Ovary (tissue), 9 donors: ENCODE results near the gene RPL18A. TPM values are rescaled to one million over a fixed set of nuclear protein-coding genes. Genes with fewer than 3 reads are reported as not detected.

ENCODE experiments used
- DNase-seq, 5 donors: peaks; one replicate each; pipeline ENCODE4 v3.0.0-alpha.2; 2019 to 2020
- H3K27ac ChIP-seq, 2 donors: fragments of 200-600 bp; one replicate each; pipeline versions ENCODE4 v1.5.1 to v1.8.0; 2019 to 2022
- H3K27me3 ChIP-seq: fragments of 200-600 bp; one replicate; pipeline ENCODE4 v1.8.0; 2022
- H3K36me3 ChIP-seq: fragments of 200-600 bp; sonication (generic); one replicate; pipeline ENCODE4 v1.5.1; 2019
- H3K4me1 ChIP-seq: one replicate; pipeline ENCODE4 v1.8.1; 2013; ENCODE audit warnings: mild to moderate bottlenecking, moderate library complexity; ENCODE audit not compliant: insufficient read depth
- H3K4me3 ChIP-seq: fragments of 200-600 bp; sonication (generic); one replicate; pipeline ENCODE4 v1.5.1; 2017
- H3K9me3 ChIP-seq, 2 donors: fragments of 200-600 bp in 1 of 2; sonication (generic) in 1 of 2; one replicate each; pipeline versions ENCODE4 v1.5.1 to v1.8.1; 2013 to 2019; ENCODE audit warnings: mild to moderate bottlenecking in 1 of 2, moderate library complexity in 1 of 2
- EP300 ChIP-seq: sonication (generic); formaldehyde crosslinking; IDR thresholded peaks from one replicate; pipeline ENCODE4 v1.6.1; 2017; ENCODE audit warnings: antibody characterized with exemption
- POLR2A ChIP-seq: fragments of 450-650 bp; IDR thresholded peaks from one replicate; pipeline ENCODE4 v1.6.1; 2017; ENCODE audit warnings: antibody characterized with exemption, mild to moderate bottlenecking, moderate library complexity
- WGBS, 3 donors: extraction: QIAGEN DNeasy Blood & Tissue Kit in 1 of 3; methylation state at CpG; one replicate each; pipeline versions ENCODE4 v1.1.5 to v1.1.7; 2013 to 2017; 5-methylcytosine and 5-hydroxymethylcytosine counted together
- intact Hi-C, 4 donors: fragments of 100-400 bp; cut with DNase I; formaldehyde crosslinking; loops; one replicate each; pipeline versions ENCODE4 v1.11.0 to v1.15.1; 2022 to 2023
- polyA plus RNA-seq, 2 donors: library from polyadenylated mRNA; stranded (reverse); fragments of 200-250 nt in 1 of 2; fragments of 350-450 nt in 1 of 2; fragmentation: Illumina TruSeq in 1 of 2; extraction: RNeasy Lipid Tissue Mini Kit (QIAGEN cat#74804) in 1 of 2; gene quantifications; one replicate each; pipeline ENCODE4 v1.2.3, GENCODE V29; 2013 to 2014
- total RNA-seq, 7 donors: library from RNA; depleted of rRNA in 2 of 7; stranded (reverse); fragments of >200 nt in 2 of 7; fragmentation: NEBNext Ultra II Directional in 3 of 7; extraction: Animal tissue kit (Norgen Biotek cat#: 25700) in 3 of 7; gene quantifications; one replicate each; pipeline versions ENCODE4 v1.1.0 to v1.2.4, GENCODE V29; 2016 to 2023
- TF ChIP-seq, protein P1 (sequence below), 3 donors: fragments of 450-650 bp in 2 of 3; fragments of 200-600 bp in 1 of 3; IDR thresholded peaks; one replicate each; pipeline versions ENCODE4 v1.5.1 to v1.8.0; 2016 to 2022; ENCODE audit warnings: antibody characterized with exemption in 3 of 3, mild to moderate bottlenecking in 1 of 3
- donor health status: DM: no; HTN: no; CAD: no; lungs with moderate emphysema.
- donor health status: DM: no; HTN: no; CAD: no.
- donor health status: Bipolar disorder and iron deficiency.
- donor health status: DM: yes; HTN: yes; CAD: no.
- donor health status: DM: no; HTN: no; CAD: no.
- donor health status: DM: yes; HTN: yes; CAD: no.

The RPL18A gene
- total and polyA plus RNA-seq, 9 donors = 636 to 5,071 (median 3,195) TPM

DNA sequence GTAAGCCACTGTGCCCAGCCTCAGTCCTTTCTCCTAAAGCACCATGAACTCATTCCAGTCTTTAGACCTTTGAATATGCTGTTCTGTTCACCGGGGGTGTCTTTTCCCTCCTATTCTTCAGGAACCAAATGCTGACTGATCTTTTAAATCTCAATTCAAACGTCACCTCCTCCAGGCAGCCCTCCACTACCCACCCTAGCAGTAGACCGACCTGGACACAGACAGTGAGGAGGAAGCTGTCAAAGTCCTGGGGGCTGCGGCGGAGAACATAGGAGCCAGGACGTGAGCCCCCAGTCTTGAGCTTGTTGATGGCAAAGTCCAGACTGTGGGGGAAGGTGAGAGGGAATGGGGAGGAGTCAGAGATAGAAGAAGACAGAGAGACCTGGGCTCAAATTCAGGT lies 19.7 kb upstream of the RPL18A start:
- no peaks in the 10 kb centered on the region for H3K36me3 ChIP-seq
- DNase-seq = no peak
- no peaks in the 10 kb centered on the region for H3K27me3 ChIP-seq
- 80 to 84% (median 80%) methylated on average over 6 of the region's 6 CpGs for WGBS, 3 donors
- peaks cover 7% of the 10 kb centered on the region for H3K4me1 ChIP-seq
- TF ChIP-seq, protein P1, sequence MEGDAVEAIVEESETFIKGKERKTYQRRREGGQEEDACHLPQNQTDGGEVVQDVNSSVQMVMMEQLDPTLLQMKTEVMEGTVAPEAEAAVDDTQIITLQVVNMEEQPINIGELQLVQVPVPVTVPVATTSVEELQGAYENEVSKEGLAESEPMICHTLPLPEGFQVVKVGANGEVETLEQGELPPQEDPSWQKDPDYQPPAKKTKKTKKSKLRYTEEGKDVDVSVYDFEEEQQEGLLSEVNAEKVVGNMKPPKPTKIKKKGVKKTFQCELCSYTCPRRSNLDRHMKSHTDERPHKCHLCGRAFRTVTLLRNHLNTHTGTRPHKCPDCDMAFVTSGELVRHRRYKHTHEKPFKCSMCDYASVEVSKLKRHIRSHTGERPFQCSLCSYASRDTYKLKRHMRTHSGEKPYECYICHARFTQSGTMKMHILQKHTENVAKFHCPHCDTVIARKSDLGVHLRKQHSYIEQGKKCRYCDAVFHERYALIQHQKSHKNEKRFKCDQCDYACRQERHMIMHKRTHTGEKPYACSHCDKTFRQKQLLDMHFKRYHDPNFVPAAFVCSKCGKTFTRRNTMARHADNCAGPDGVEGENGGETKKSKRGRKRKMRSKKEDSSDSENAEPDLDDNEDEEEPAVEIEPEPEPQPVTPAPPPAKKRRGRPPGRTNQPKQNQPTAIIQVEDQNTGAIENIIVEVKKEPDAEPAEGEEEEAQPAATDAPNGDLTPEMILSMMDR (IDR thresholded peaks at IDR 0.05) = no peak
- TF ChIP-seq POLR2A (no peak), EP300 (no peak)
- intact Hi-C loops = no loop called here
- no peak overlapping the region for H3K4me3 ChIP-seq
- H3K27ac ChIP-seq = no peak overlapping the region
- H3K9me3 ChIP-seq = no peaks in the 10 kb centered on the region

DNA sequence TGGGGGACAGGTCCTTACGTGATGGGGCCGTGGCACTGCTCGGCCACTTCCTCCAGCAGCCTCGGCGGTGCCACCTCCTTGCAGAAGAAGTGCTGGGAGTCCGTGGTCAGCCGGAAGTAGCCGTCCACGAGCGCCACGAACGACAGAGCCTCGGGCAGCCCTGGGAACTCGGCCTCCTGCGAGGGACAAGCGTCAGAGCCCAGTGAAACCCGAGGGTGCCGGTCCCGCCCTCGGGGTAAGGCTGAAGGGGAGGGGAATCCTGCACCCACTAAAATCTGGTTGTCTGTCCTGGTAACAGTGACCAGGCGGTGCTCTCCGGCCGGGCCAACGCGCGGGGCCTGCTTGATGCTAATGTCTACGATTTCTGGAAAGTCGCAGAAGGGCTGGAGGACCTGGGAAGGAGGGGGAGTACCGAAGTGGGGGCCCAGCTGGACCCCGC lies 18.3 kb upstream of the RPL18A start:
- peak overlapping the region; percentile 22 for H3K4me3 ChIP-seq
- peak; percentile 50 for TF ChIP-seq POLR2A
- TF ChIP-seq EP300 = no peak
- no peaks in the 10 kb centered on the region for H3K36me3 ChIP-seq
- DNase-seq = no peak
- 7 to 23% (median 9%) methylated on average over 27 to 30 of the region's 30 CpGs for WGBS, 3 donors
- intact Hi-C loops = no loop called here
- peaks cover 7% of the 10 kb centered on the region for H3K4me1 ChIP-seq
- H3K27ac ChIP-seq = peak overlapping the region; percentile 66 to 92
- no peaks in the 10 kb centered on the region for H3K27me3 ChIP-seq
- H3K9me3 ChIP-seq = no peaks in the 10 kb centered on the region

DNA sequence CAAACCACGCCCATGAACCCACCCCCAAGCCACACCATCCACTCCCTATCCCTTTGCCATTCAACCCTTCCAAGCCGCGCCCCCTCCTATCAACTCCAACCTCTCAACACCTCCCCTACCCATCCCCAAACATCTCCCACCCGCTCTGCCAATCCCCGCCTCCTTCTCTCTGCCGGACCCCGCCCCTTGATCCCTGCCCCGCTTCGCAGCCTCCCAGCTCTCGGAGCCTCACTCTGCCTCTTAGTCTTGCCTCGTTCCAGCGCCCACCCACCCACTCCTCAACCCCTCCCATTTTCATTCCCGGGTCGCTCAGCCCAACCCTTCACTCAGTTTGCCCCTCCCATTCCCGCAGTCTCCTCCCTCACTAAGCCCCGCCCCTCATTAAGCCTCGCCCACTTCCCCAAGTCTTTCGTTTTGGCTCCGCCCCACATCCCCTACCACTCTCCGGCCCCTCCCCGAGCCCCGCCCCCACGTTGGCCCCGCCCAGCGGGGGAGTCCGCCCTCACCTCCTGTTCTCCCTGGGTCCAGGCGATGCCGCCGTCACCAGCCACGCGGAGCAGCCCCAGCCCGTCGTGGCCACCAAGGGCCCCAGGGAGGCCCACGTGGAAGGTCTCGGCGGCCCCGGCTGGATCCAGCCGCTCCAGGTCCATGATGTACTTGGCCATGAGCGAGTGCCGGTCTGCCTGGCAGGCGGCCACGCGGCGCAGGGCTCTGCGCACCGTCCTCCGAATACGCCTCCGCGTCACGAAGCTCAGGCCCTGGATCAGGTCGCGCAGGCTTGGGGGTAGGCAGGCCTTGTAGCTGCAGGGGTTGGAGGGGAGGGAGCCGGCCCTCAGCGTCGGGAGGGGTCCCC lies 17.7 kb upstream of the RPL18A start:
- H3K9me3 ChIP-seq = no peaks in the 10 kb centered on the region
- intact Hi-C loops = no loop called here
- H3K27me3 ChIP-seq = no peaks in the 10 kb centered on the region
- DNase-seq = peak; percentile 99 to 100 (median 99)
- peak overlapping the region; percentile 87 to 92 for H3K27ac ChIP-seq
- peaks cover 7% of the 10 kb centered on the region for H3K4me1 ChIP-seq
- WGBS, 3 donors = 3 to 7% (median 5%) methylated on average over 45 to 56 of the region's 56 CpGs
- H3K36me3 ChIP-seq = no peaks in the 10 kb centered on the region
- TF ChIP-seq EP300 = no peak
- peak; percentile 94 for TF ChIP-seq POLR2A
- TF ChIP-seq, protein P1 (IDR thresholded peaks at IDR 0.05) = peak in 2 of 3 donors; percentile 9 to 17
- peak overlapping the region; percentile 28 for H3K4me3 ChIP-seq

GRCh38 chr19:17842663-17843291 lies 16.9 kb upstream of the RPL18A start:
- peak overlapping the region; percentile 28 for H3K4me3 ChIP-seq
- H3K36me3 ChIP-seq = no peaks in the 10 kb centered on the region
- H3K9me3 ChIP-seq = no peaks in the 10 kb centered on the region
- no peaks in the 10 kb centered on the region for H3K27me3 ChIP-seq
- peak overlapping the region; percentile 87 to 92 for H3K27ac ChIP-seq
- TF ChIP-seq, protein P1 (IDR thresholded peaks at IDR 0.05) = no peak
- no peak for TF ChIP-seq POLR2A
- no peak for TF ChIP-seq EP300
- intact Hi-C loops = no loop called here
- 16 to 18% (median 17%) methylated on average over 19 to 20 of the region's 20 CpGs for WGBS, 3 donors
- peaks cover 7% of the 10 kb centered on the region for H3K4me1 ChIP-seq
- peak; percentile 44 to 74 (median 63) for DNase-seq
